OCI-LY3 (cell line): ENCODE results near the gene RAD18.

Experiments
- CTCF ChIP-seq: fragments of 200-600, 300-600 bp; sonication (generic); IDR thresholded peaks from 2 replicates; pipeline ENCODE4 v1.5.1; 2014; ENCODE audit warnings: antibody characterized with exemption, low read length, low read depth
- EZH2phosphoT487 ChIP-seq: fragments of 200-600 bp; shearing (Covaris generic); IDR thresholded peaks from 2 replicates; pipeline ENCODE4 v1.6.1; 2018; ENCODE audit warnings: antibody characterized with exemption, mixed run types, low read depth

GRCh38 chr3:9000041-9000440 lies 36.8 kb upstream of the RAD18 start:
- no peak for TF ChIP-seq EZH2phosphoT487
- TF ChIP-seq CTCF: no peak
